Gastrocnemius medialis (tissue), 4 donors: ENCODE data around the gene NDUFB2.

Experiments
- CTCF ChIP-seq, 5 experiments: fragments of 450-650 bp in 3 of 5; fragments of 200-600 bp in 2 of 5; sonication (generic) in 2 of 5; IDR thresholded peaks in 4 of 5; conservative IDR thresholded peaks in 1 of 5; 1 replicate in 4 of 5; 2 replicates in 1 of 5; pipeline ENCODE4 v1.5.1; 2016 to 2019; ENCODE audit warnings: antibody characterized with exemption in 5 of 5, mild to moderate bottlenecking in 3 of 5, moderate library complexity in 3 of 5
- POLR2A ChIP-seq, 2 donors: fragments of 450-650 bp; IDR thresholded peaks; one replicate each; pipeline ENCODE4 v1.6.1; 2017; ENCODE audit warnings: antibody characterized with exemption in 2 of 2, mild to moderate bottlenecking in 2 of 2, moderate library complexity in 2 of 2

- TF ChIP-seq CTCF (IDR thresholded peaks at IDR 0.05 in 4 of 5, conservative IDR thresholded peaks at IDR 0.05 in 1 of 5) (no peak), POLR2A (IDR thresholded peaks at IDR 0.05) (no peak)
Measured at GRCh38 chr7:140714331-140715040, 18.0 kb downstream of the NDUFB2 start.
